GM12878 (cell line): ENCODE measurements around the gene ZBTB3. TPM values are rescaled to one million over a fixed set of nuclear protein-coding genes. Genes with fewer than 3 reads are reported as not detected.

Source experiments
- ATF7 ChIP-seq: fragments of 450-650 bp; IDR thresholded peaks from 2 replicates; pipeline ENCODE4 v1.6.1; 2016; ENCODE audit warnings: low read depth, mild to moderate bottlenecking
- BACH1 ChIP-seq: fragments of 450-650 bp; IDR thresholded peaks from 2 replicates; pipeline ENCODE4 v1.6.1; 2017; ENCODE audit warnings: mild to moderate bottlenecking, borderline replicate concordance
- BCL11A ChIP-seq: IDR thresholded peaks from 2 replicates; pipeline ENCODE4 v1.6.1; 2011; ENCODE audit warnings: low read depth, low read length
- BHLHE40 ChIP-seq, 2 experiments: fragments of 450-650 bp in 1 of 2; IDR thresholded peaks; 2 replicates each; pipeline ENCODE4 v1.6.1; 2011 to 2017; ENCODE audit warnings: low read depth in 2 of 2, borderline replicate concordance in 1 of 2, improper control_type of control experiment in 1 of 2, low read length in 1 of 2, mild to moderate bottlenecking in 1 of 2
- CHD1 ChIP-seq: IDR thresholded peaks from 2 replicates; pipeline ENCODE4 v1.6.1; 2012; ENCODE audit warnings: low read depth, low read length, improper control_type of control experiment
- EED ChIP-seq: sonication (generic); IDR thresholded peaks from 2 replicates; pipeline ENCODE4 v1.6.1; 2016; ENCODE audit warnings: antibody characterized with exemption, low read depth
- FOXK2 ChIP-seq: fragments of 450-650 bp; IDR thresholded peaks from 2 replicates; pipeline ENCODE4 v1.6.1; 2017; ENCODE audit warnings: mild to moderate bottlenecking, moderate library complexity
- FOXM1 ChIP-seq: IDR thresholded peaks from 2 replicates; pipeline ENCODE4 v1.6.1; 2012; ENCODE audit warnings: low read depth, mild to moderate bottlenecking, inconsistent platforms, low read length, moderate library complexity
- GATAD2B ChIP-seq: fragments of 450-650 bp; conservative IDR thresholded peaks from 2 replicates; pipeline ENCODE4 v1.6.1; 2017; ENCODE audit warnings: low read depth, mild to moderate bottlenecking, moderate library complexity
- HCFC1 ChIP-seq: fragments of 150-350 bp; IDR thresholded peaks from 2 replicates; pipeline ENCODE4 v1.6.1; 2014; ENCODE audit warnings: low read length
- JUNB ChIP-seq: IDR thresholded peaks from 2 replicates; pipeline ENCODE4 v1.6.1; 2016; ENCODE audit warnings: antibody characterized with exemption, mild to moderate bottlenecking
- KAT2A ChIP-seq: conservative IDR thresholded peaks from 2 replicates; pipeline ENCODE4 v1.6.1; 2011; ENCODE audit warnings: low read depth, low read length; ENCODE audit not compliant: control insufficient read depth
- KDM1A ChIP-seq: fragments of 200-600 bp; sonication (generic); IDR thresholded peaks from 2 replicates; pipeline ENCODE4 v1.6.1; 2016; ENCODE audit warnings: borderline replicate concordance
- KLF5 ChIP-seq: fragments of 450-650 bp; IDR thresholded peaks from 2 replicates; pipeline ENCODE4 v1.6.1; 2014; ENCODE audit warnings: mild to moderate bottlenecking; ENCODE audit not compliant: partially characterized antibody
- NFIC ChIP-seq: IDR thresholded peaks from 2 replicates; pipeline ENCODE4 v1.6.1; 2012; ENCODE audit warnings: low read depth, mild to moderate bottlenecking, inconsistent platforms, low read length, moderate library complexity
- NFXL1 ChIP-seq: fragments of 450-650 bp; IDR thresholded peaks from 2 replicates; pipeline ENCODE4 v1.6.1; 2017; ENCODE audit warnings: antibody characterized with exemption, mild to moderate bottlenecking, borderline replicate concordance
- NR2C2 ChIP-seq: IDR thresholded peaks from 2 replicates; pipeline ENCODE4 v1.6.1; 2011; ENCODE audit warnings: borderline replicate concordance, low read depth; ENCODE audit not compliant: control insufficient read depth, insufficient read length
- POLR2A ChIP-seq: IDR thresholded peaks from 2 replicates; pipeline ENCODE4 v1.6.1; 2011; ENCODE audit warnings: low read depth, mild to moderate bottlenecking, low read length
- RAD51 ChIP-seq: fragments of 450-650 bp; IDR thresholded peaks from 2 replicates; pipeline ENCODE4 v1.6.1; 2016; ENCODE audit warnings: moderate library complexity, mild to moderate bottlenecking, inconsistent platforms
- RB1 ChIP-seq: fragments of 450-650 bp; formaldehyde crosslinking; IDR thresholded peaks from 2 replicates; pipeline ENCODE4 v1.6.1; 2017; ENCODE audit warnings: mild to moderate bottlenecking, borderline replicate concordance
- RELA ChIP-seq: fragments of 450-650 bp; IDR thresholded peaks from 2 replicates; pipeline ENCODE4 v1.8.0; 2014; ENCODE audit warnings: borderline replicate concordance; ENCODE audit not compliant: partially characterized antibody
- RFX5 ChIP-seq: IDR thresholded peaks from 2 replicates; pipeline ENCODE4 v1.6.1; 2011; ENCODE audit warnings: low read depth, low read length, improper control_type of control experiment
- STAT3 ChIP-seq: IDR thresholded peaks from 2 replicates; pipeline ENCODE4 v1.6.1; 2011; ENCODE audit warnings: low read depth, low read length, improper control_type of control experiment
- ZNF622 ChIP-seq: fragments of 450-650 bp; IDR thresholded peaks from 2 replicates; pipeline ENCODE4 v1.6.1; 2017; ENCODE audit warnings: mild to moderate bottlenecking, inconsistent platforms
- polyA plus RNA-seq, 11 experiments: library from polyadenylated mRNA; depleted of rRNA in 4 of 11; unstranded in 6 of 11; stranded (reverse) in 5 of 11; fragments of >200 nt; fragmentation: Nextera tagmentation in 4 of 11; fragmentation: Illumina TruSeq in 1 of 11; extraction: Ambion mirVana in 4 of 11; extraction: Trizol in 1 of 11; gene quantifications; 1 replicate in 1 of 11; 2 replicates in 10 of 11; pipeline versions ENCODE4 v1.2.1 to v1.2.3, GENCODE V29; 2011 to 2016; ENCODE audit warnings: inconsistent platforms in 2 of 11, missing spikeins in 2 of 11, low read depth in 1 of 11
- total RNA-seq, 4 experiments: library from RNA; depleted of rRNA in 3 of 4; stranded (reverse); fragments of >200 nt in 3 of 4; fragmentation: Illumina TruSeq in 1 of 4; extraction: Trizol in 1 of 4; gene quantifications; 2 replicates each; pipeline versions ENCODE4 v1.2.1 to v1.2.3, GENCODE V29; 2013 to 2021
- TF ChIP-seq, protein P1 (sequence below): fragments of 450-650 bp; IDR thresholded peaks from 2 replicates; pipeline ENCODE4 v1.6.1; 2016; ENCODE audit warnings: mild to moderate bottlenecking
- TF ChIP-seq, protein P2 (sequence below): fragments of 450-650 bp; IDR thresholded peaks from 2 replicates; pipeline ENCODE4 v1.6.1; 2017; ENCODE audit warnings: mild to moderate bottlenecking, low read depth, inconsistent platforms; ENCODE audit not compliant: poor library complexity, severe bottlenecking
- TF ChIP-seq, protein P3 (sequence below): IDR thresholded peaks from 2 replicates; pipeline ENCODE4 v1.6.1; 2011; ENCODE audit warnings: low read depth, mild to moderate bottlenecking, low read length, moderate library complexity, borderline replicate concordance; ENCODE audit errors: extremely low read depth
- TF ChIP-seq, protein P4 (sequence below): fragments of 450-650 bp; IDR thresholded peaks from 2 replicates; pipeline ENCODE4 v1.6.1; 2016; ENCODE audit warnings: mild to moderate bottlenecking

ZBTB3 gene
- total and polyA plus RNA-seq, 10 of the 15 experiments (the other 5 are each of a cell fraction or from before 2014, with no cell fraction given), result 1.4 to 7.7 (median 4.8) TPM

DNA sequence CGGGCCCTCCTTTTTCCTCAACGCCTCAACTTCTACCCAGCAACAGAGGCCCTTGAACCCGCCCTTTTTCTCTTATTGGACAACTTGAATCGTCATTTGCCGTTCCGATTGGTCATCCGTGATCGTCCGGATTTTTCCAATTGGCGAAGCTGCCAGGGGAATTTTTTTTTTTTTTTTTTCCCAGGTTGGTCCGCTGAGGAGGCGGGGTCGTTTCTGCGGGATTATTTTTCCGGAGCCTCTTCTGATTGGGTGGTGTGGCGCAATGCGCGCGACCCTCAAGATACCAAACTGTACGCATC lies 26.1 kb downstream of the ZBTB3 start (continued):
- TF ChIP-seq JUNB, result no peak
- TF ChIP-seq STAT3, result no peak
- TF ChIP-seq, protein P1, sequence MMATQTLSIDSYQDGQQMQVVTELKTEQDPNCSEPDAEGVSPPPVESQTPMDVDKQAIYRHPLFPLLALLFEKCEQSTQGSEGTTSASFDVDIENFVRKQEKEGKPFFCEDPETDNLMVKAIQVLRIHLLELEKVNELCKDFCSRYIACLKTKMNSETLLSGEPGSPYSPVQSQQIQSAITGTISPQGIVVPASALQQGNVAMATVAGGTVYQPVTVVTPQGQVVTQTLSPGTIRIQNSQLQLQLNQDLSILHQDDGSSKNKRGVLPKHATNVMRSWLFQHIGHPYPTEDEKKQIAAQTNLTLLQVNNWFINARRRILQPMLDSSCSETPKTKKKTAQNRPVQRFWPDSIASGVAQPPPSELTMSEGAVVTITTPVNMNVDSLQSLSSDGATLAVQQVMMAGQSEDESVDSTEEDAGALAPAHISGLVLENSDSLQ, result no peak
- TF ChIP-seq KAT2A, result no peak
- no peak for TF ChIP-seq ZNF622
- TF ChIP-seq, protein P2, sequence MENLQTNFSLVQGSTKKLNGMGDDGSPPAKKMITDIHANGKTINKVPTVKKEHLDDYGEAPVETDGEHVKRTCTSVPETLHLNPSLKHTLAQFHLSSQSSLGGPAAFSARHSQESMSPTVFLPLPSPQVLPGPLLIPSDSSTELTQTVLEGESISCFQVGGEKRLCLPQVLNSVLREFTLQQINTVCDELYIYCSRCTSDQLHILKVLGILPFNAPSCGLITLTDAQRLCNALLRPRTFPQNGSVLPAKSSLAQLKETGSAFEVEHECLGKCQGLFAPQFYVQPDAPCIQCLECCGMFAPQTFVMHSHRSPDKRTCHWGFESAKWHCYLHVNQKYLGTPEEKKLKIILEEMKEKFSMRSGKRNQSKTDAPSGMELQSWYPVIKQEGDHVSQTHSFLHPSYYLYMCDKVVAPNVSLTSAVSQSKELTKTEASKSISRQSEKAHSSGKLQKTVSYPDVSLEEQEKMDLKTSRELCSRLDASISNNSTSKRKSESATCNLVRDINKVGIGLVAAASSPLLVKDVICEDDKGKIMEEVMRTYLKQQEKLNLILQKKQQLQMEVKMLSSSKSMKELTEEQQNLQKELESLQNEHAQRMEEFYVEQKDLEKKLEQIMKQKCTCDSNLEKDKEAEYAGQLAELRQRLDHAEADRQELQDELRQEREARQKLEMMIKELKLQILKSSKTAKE, result no peak
- no peak for TF ChIP-seq NFXL1
- no peak for TF ChIP-seq KLF5
- TF ChIP-seq POLR2A, result no peak
- TF ChIP-seq BACH1, result no peak
- TF ChIP-seq BHLHE40 (IDR thresholded peaks at IDR 0.05; ENCODE audit: borderline replicate concordance in 1 of 2, low read depth in 2 of 2, low read length in 1 of 2), result peak in 1 of 2 experiments; percentile 28; a peak in 2 of 4 replicates
- peak; percentile 98 for TF ChIP-seq RFX5
- TF ChIP-seq, protein P3, sequence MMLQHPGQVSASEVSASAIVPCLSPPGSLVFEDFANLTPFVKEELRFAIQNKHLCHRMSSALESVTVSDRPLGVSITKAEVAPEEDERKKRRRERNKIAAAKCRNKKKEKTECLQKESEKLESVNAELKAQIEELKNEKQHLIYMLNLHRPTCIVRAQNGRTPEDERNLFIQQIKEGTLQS, result no peak
- TF ChIP-seq FOXM1, result peak; percentile 64; the same call in 1 of the 2 replicates
- no peak for TF ChIP-seq NFIC
- no peak for TF ChIP-seq KDM1A
- no peak for TF ChIP-seq RELA
- TF ChIP-seq BCL11A, result no peak
- TF ChIP-seq HCFC1, result no peak
- TF ChIP-seq, protein P4, sequence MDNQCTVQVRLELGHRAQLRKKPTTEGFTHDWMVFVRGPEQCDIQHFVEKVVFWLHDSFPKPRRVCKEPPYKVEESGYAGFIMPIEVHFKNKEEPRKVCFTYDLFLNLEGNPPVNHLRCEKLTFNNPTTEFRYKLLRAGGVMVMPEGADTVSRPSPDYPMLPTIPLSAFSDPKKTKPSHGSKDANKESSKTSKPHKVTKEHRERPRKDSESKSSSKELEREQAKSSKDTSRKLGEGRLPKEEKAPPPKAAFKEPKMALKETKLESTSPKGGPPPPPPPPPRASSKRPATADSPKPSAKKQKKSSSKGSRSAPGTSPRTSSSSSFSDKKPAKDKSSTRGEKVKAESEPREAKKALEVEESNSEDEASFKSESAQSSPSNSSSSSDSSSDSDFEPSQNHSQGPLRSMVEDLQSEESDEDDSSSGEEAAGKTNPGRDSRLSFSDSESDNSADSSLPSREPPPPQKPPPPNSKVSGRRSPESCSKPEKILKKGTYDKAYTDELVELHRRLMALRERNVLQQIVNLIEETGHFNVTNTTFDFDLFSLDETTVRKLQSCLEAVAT, result no peak
- TF ChIP-seq GATAD2B, result no peak
- TF ChIP-seq ATF7, result peak; percentile 44
- TF ChIP-seq RB1, result no peak
- TF ChIP-seq FOXK2, result no peak
- TF ChIP-seq NR2C2, result no peak
- no peak for TF ChIP-seq RAD51
- no peak for TF ChIP-seq CHD1
- TF ChIP-seq EED, result no peak
